Body of pancreas (tissue), 4 donors: Measurements from ENCODE around the gene LRP2BP.

ENCODE experiments used
- CTCF ChIP-seq, 7 experiments: fragments of 450-650 bp in 4 of 7; fragments of 200-600 bp in 3 of 7; sonication (generic) in 3 of 7; IDR thresholded peaks; one replicate each; pipeline ENCODE4 v1.5.1; 2016 to 2019; ENCODE audit warnings: antibody characterized with exemption in 7 of 7
- POLR2A ChIP-seq, 3 donors: fragments of 450-650 bp; IDR thresholded peaks; one replicate each; pipeline ENCODE4 v1.6.1; 2016; ENCODE audit warnings: antibody characterized with exemption in 3 of 3, mild to moderate bottlenecking in 2 of 3

- TF ChIP-seq CTCF (IDR thresholded peaks at IDR 0.05) (no peak), POLR2A (IDR thresholded peaks at IDR 0.05) (no peak)
Measured at GRCh38 chr4:185363251-185363650, 32.5 kb downstream of the LRP2BP start.
